IMR-90 (cell line): ENCODE data around the gene HNRNPH3. TPM values are rescaled to one million over a fixed set of nuclear protein-coding genes. Genes with fewer than 3 reads are reported as not detected.

Source experiments
- ATAC-seq: fragments of 200-7000 bp; cut with Tn5 transposase; 2 replicates; pipeline ENCODE4 v1.9.1; 2020; ENCODE audit warnings: low read depth, mild to moderate bottlenecking, moderate library complexity
- BruUV-seq: library from RNA; stranded (reverse); fragments of 400-500 nt; replicated peaks from 2 replicates; lab custom pipeline; 2021; lab: Mats Ljungman, UMichigan
- CTCF ChIA-PET: fragments of 300-600 bp; formaldehyde crosslinking; extraction: SDS; loops from one replicate; lab custom pipeline; 2021; ENCODE audit warnings: antibody characterized with exemption; lab: Yijun Ruan, JAX
- POLR2A ChIA-PET: fragments of 300-600 bp; sonication (Branson Sonifier 250); formaldehyde crosslinking; loops from one replicate; lab custom pipeline; 2022; ENCODE audit warnings: antibody characterized with exemption; ENCODE audit not compliant: unreplicated experiment; lab: Charles Lee
- DNase-seq: peaks from one replicate; pipeline ENCODE4 v3.0.0; 2013
- H2AFZ ChIP-seq: replicated peaks from 2 replicates; pipeline ENCODE3; 2013; ENCODE audit warnings: low read length, mild to moderate bottlenecking; ENCODE audit not compliant: poor library complexity
- H2AK5ac ChIP-seq: 2 replicates; pipeline ENCODE4 v1.6.1; 2013; ENCODE audit warnings: low read depth, low read length, inconsistent platforms
- H2AK9ac ChIP-seq: replicated peaks from 2 replicates; pipeline ENCODE3; 2013; ENCODE audit warnings: mild to moderate bottlenecking, low read depth, low read length, moderate library complexity; ENCODE audit not compliant: poor library complexity
- H2BK120ac ChIP-seq: 2 replicates; pipeline ENCODE4 v1.6.1; 2013; ENCODE audit warnings: low read depth, low read length, inconsistent platforms
- H2BK15ac ChIP-seq: 3 replicates; pipeline ENCODE4 v1.6.1; 2013; ENCODE audit warnings: low read depth, low read length, inconsistent platforms
- H2BK20ac ChIP-seq: 2 replicates; pipeline ENCODE4 v1.6.1; 2013; ENCODE audit warnings: low read depth, mild to moderate bottlenecking, inconsistent platforms, low read length, moderate library complexity
- H2BK5ac ChIP-seq: 2 replicates; pipeline ENCODE4 v1.6.1; 2013; ENCODE audit warnings: mild to moderate bottlenecking, low read depth, low read length, inconsistent platforms; ENCODE audit not compliant: poor library complexity, severe bottlenecking
- H3K14ac ChIP-seq: replicated peaks from 2 replicates; pipeline ENCODE4 v1.6.1; 2013; ENCODE audit warnings: low read depth, low read length, inconsistent platforms
- H3K18ac ChIP-seq: 2 replicates; pipeline ENCODE4 v1.6.1; 2013; ENCODE audit warnings: low read depth, low read length, control low read depth
- H3K23ac ChIP-seq: 2 replicates; pipeline ENCODE4 v1.6.1; 2013; ENCODE audit warnings: low read depth, low read length, inconsistent platforms
- H3K27ac ChIP-seq: 2 replicates; pipeline ENCODE4 v1.5.1; 2013; ENCODE audit warnings: mild to moderate bottlenecking, control low read depth, low read length; ENCODE audit not compliant: insufficient read depth
- H3K27me3 ChIP-seq: 2 replicates; pipeline ENCODE4 v1.6.1; 2013; ENCODE audit warnings: low read length; ENCODE audit not compliant: control insufficient read depth, insufficient read depth
- H3K36me3 ChIP-seq: 2 replicates; pipeline ENCODE4 v1.6.1; 2013; ENCODE audit warnings: low read length, mixed read lengths; ENCODE audit not compliant: control insufficient read depth, insufficient read depth
- H3K4ac ChIP-seq: 2 replicates; pipeline ENCODE4 v1.6.1; 2013; ENCODE audit warnings: low read depth, low read length, inconsistent platforms
- H3K4me1 ChIP-seq: 2 replicates; pipeline ENCODE4 v1.6.1; 2013; ENCODE audit warnings: low read length, mixed read lengths; ENCODE audit not compliant: control insufficient read depth, insufficient read depth
- H3K4me2 ChIP-seq: 2 replicates; pipeline ENCODE4 v1.6.1; 2013; ENCODE audit warnings: low read depth, mild to moderate bottlenecking, control low read depth, low read length, moderate library complexity
- H3K4me3 ChIP-seq: 2 replicates; pipeline ENCODE4 v1.5.1; 2013; ENCODE audit warnings: low read depth, mild to moderate bottlenecking, control low read depth, low read length, moderate library complexity; ENCODE audit not compliant: insufficient read depth
- H3K56ac ChIP-seq: 2 replicates; pipeline ENCODE4 v1.6.1; 2013; ENCODE audit warnings: low read length, inconsistent platforms; ENCODE audit not compliant: insufficient read depth; ENCODE audit errors: extremely low read depth
- H3K79me1 ChIP-seq, 2 experiments: 2 replicates each; pipeline ENCODE4 v1.6.1; 2013; ENCODE audit warnings: low read length in 2 of 2, inconsistent platforms in 1 of 2, low read depth in 1 of 2
- H3K9ac ChIP-seq: 2 replicates; pipeline ENCODE4 v1.6.1; 2013; ENCODE audit warnings: low read depth, low read length, control low read depth
- H3K9me1 ChIP-seq: 2 replicates; pipeline ENCODE4 v1.6.1; 2013; ENCODE audit warnings: low read length, inconsistent platforms; ENCODE audit not compliant: insufficient read depth
- H3K9me3 ChIP-seq: 2 replicates; pipeline ENCODE4 v1.6.1; 2013; ENCODE audit warnings: low read length; ENCODE audit not compliant: control insufficient read depth, insufficient read depth
- H4K20me1 ChIP-seq: 2 replicates; pipeline ENCODE4 v1.6.1; 2013; ENCODE audit warnings: low read length, inconsistent platforms; ENCODE audit not compliant: insufficient read depth
- H4K5ac ChIP-seq: 2 replicates; pipeline ENCODE4 v1.6.1; 2013; ENCODE audit warnings: mild to moderate bottlenecking, low read depth, low read length, control low read depth
- H4K8ac ChIP-seq, 2 experiments: 2 replicates each; pipeline ENCODE4 v1.6.1; 2013; ENCODE audit warnings: low read depth in 2 of 2, low read length in 2 of 2, control low read depth in 1 of 2, inconsistent platforms in 1 of 2
- H4K91ac ChIP-seq: 2 replicates; pipeline ENCODE4 v1.6.1; 2013; ENCODE audit warnings: low read depth, low read length, inconsistent platforms; ENCODE audit not compliant: insufficient read depth
- BHLHE40 ChIP-seq: fragments of 150-350 bp; IDR thresholded peaks from 2 replicates; pipeline ENCODE4 v1.6.1; 2016; ENCODE audit warnings: mild to moderate bottlenecking, low read depth, low read length
- CEBPB ChIP-seq: IDR thresholded peaks from 2 replicates; pipeline ENCODE4 v1.6.1; 2012; ENCODE audit warnings: low read depth, low read length, improper control_type of control experiment
- CHD1 ChIP-seq: IDR thresholded peaks from 2 replicates; pipeline ENCODE4 v1.6.1; 2012; ENCODE audit warnings: low read depth, low read length, improper control_type of control experiment
- CTCF ChIP-seq: conservative IDR thresholded peaks from 2 replicates; pipeline ENCODE4 v1.5.1; 2012; ENCODE audit warnings: mild to moderate bottlenecking, low read depth, low read length, improper control_type of control experiment
- FOS ChIP-seq: fragments of 150-350 bp; IDR thresholded peaks from 2 replicates; pipeline ENCODE4 v1.6.1; 2016; ENCODE audit warnings: low read depth, low read length
- MAFK ChIP-seq: IDR thresholded peaks from 2 replicates; pipeline ENCODE4 v1.6.1; 2012; ENCODE audit warnings: low read depth, low read length, improper control_type of control experiment
- MAZ ChIP-seq: IDR thresholded peaks from 2 replicates; pipeline ENCODE4 v1.6.1; 2012; ENCODE audit warnings: low read depth, mild to moderate bottlenecking, low read length, improper control_type of control experiment, moderate library complexity, borderline replicate concordance
- MXI1 ChIP-seq: IDR thresholded peaks from 2 replicates; pipeline ENCODE4 v1.6.1; 2012; ENCODE audit warnings: low read depth, mild to moderate bottlenecking, low read length, moderate library complexity, borderline replicate concordance
- NFE2L2 ChIP-seq: fragments of 150-350 bp; IDR thresholded peaks from 2 replicates; pipeline ENCODE4 v1.6.1; 2016; ENCODE audit warnings: low read depth, mild to moderate bottlenecking, low read length
- POLR2A ChIP-seq: IDR thresholded peaks from 2 replicates; pipeline ENCODE4 v1.6.1; 2012; ENCODE audit warnings: mild to moderate bottlenecking, low read depth, low read length
- RAD21 ChIP-seq: IDR thresholded peaks from 2 replicates; pipeline ENCODE4 v1.6.1; 2012; ENCODE audit warnings: low read length, improper control_type of control experiment
- RCOR1 ChIP-seq: IDR thresholded peaks from 2 replicates; pipeline ENCODE4 v1.6.1; 2012; ENCODE audit warnings: mild to moderate bottlenecking, low read length, improper control_type of control experiment; ENCODE audit not compliant: insufficient replicate concordance
- RFX5 ChIP-seq: IDR thresholded peaks from 2 replicates; pipeline ENCODE4 v1.8.0; 2012; ENCODE audit warnings: low read depth, mild to moderate bottlenecking, low read length, moderate library complexity
- SMC3 ChIP-seq: fragments of 150-350 bp; IDR thresholded peaks from 2 replicates; pipeline ENCODE4 v1.6.1; 2016; ENCODE audit warnings: low read depth, mild to moderate bottlenecking, antibody characterized with exemption, low read length, moderate library complexity
- WGBS, 2 experiments: methylation state at CpG; one replicate each; pipeline versions ENCODE4 v1.1.5 to v1.1.7; 2013; ENCODE audit warnings: missing lambda C conversion rate in 2 of 2; ENCODE audit not compliant: insufficient read length in 1 of 2; ENCODE audit errors: extremely low coverage in 2 of 2; 5-methylcytosine and 5-hydroxymethylcytosine counted together
- dilution Hi-C: fragments of 300-500 bp; cut with HindIII; formaldehyde crosslinking; loops from one replicate; pipeline ENCODE4 v1.14.3; 2018; ENCODE audit warnings: low sequenced_read_pairs; ENCODE audit not compliant: unreplicated experiment
- in situ Hi-C: fragments of 300-500 bp; cut with MboI; formaldehyde crosslinking; loops from 3 replicates; pipeline ENCODE4 v1.14.3; 2019; ENCODE audit warnings: low sequenced_read_pairs, inconsistent platforms, mixed read lengths
- intact Hi-C: fragments of 100-400 bp; cut with micrococcal nuclease; formaldehyde crosslinking; loops from 2 replicates; pipeline ENCODE4 v1.10.0; 2022
- polyA plus RNA-seq, 3 experiments: library from polyadenylated mRNA; depleted of rRNA; stranded (reverse); fragments of >200 nt; gene quantifications; 2 replicates each; pipeline ENCODE4 v1.2.3, GENCODE V29; 2012; ENCODE audit warnings: low replicate concordance in 1 of 3
- total RNA-seq: library from RNA; depleted of rRNA; stranded (reverse); fragments of >200 nt; gene quantifications from 2 replicates; pipeline ENCODE4 v1.2.3, GENCODE V29; 2012
- TF ChIP-seq, protein P1 (sequence below): fragments of 150-350 bp; IDR thresholded peaks from 2 replicates; pipeline ENCODE4 v1.6.1; 2016; ENCODE audit warnings: low read depth, mild to moderate bottlenecking, low read length, moderate library complexity, borderline replicate concordance
- TF ChIP-seq, protein P2 (sequence below): fragments of 150-350 bp; IDR thresholded peaks from 2 replicates; pipeline ENCODE4 v1.6.1; 2017; ENCODE audit warnings: mild to moderate bottlenecking, antibody characterized with exemption, low read length, low read depth

HNRNPH3 gene
- total and polyA plus RNA-seq, 2 of the 4 experiments (the other 2 are of a cell fraction) = 10.6 to 142 TPM

- no peak overlapping the region for H2BK15ac ChIP-seq
- H2BK20ac ChIP-seq = no peak overlapping the region
- peaks cover 27% of the 10 kb centered on the region for H3K36me3 ChIP-seq
- H3K9me1 ChIP-seq = no peaks in the 10 kb centered on the region
- no peak overlapping the region for H3K14ac ChIP-seq
- no peak overlapping the region for H4K91ac ChIP-seq
- no peak overlapping the region for H2AFZ ChIP-seq
- no peak overlapping the region for H2BK5ac ChIP-seq
- in situ Hi-C loops (no loop called here), dilution Hi-C loops (no loop called here), intact Hi-C loops (loop anchor here (10.0 kb wide), 1 partner anchor 396 kb away; no protein-coding TSS in a partner anchor)
- H4K8ac ChIP-seq = no peak overlapping the region
- ChIA-PET POLR2A (no interaction called here), CTCF (interaction anchor here (0.6 to 1.2 kb wide), 7 partner anchors 9 to 490 kb away, joined by 3 to 9 read pairs (median 3); no protein-coding TSS in a partner anchor)
- H3K27ac ChIP-seq = no peak overlapping the region
- H3K18ac ChIP-seq = no peak overlapping the region
- H3K9ac ChIP-seq = no peak overlapping the region
- DNase-seq (peak; percentile 65), ATAC-seq (peak; percentile 78)
- no peaks in the 10 kb centered on the region for H3K27me3 ChIP-seq
- H4K20me1 ChIP-seq = 0 out of 2 replicates have a peak, but pooled peaks cover 2% of the 10 kb centered on the region
- H3K79me1 ChIP-seq = peaks cover 0 to 6% of the 10 kb centered on the region in 2 experiments; a peak in 1 of 4 replicates
- no peak overlapping the region for H2AK5ac ChIP-seq
- no peak overlapping the region for H3K23ac ChIP-seq
- no peak overlapping the region for H4K5ac ChIP-seq
- no peaks in the 10 kb centered on the region for H3K4me1 ChIP-seq
- no peak overlapping the region for H3K56ac ChIP-seq
- H3K9me3 ChIP-seq = no peaks in the 10 kb centered on the region
- 17% methylated on average over 1 of the region's 2 CpGs; no CpG with 5 or more reads in 1 of the 2 experiments for WGBS, 2 experiments
- BruUV-seq = no TSS peak
- no peak overlapping the region for H2AK9ac ChIP-seq
- H3K4me2 ChIP-seq = no peak overlapping the region
- no peak overlapping the region for H2BK120ac ChIP-seq
- peak; percentile 57 for TF ChIP-seq RAD21
- no peak for TF ChIP-seq MAFK
- TF ChIP-seq CHD1 = no peak
- no peak for TF ChIP-seq BHLHE40
- no peak for TF ChIP-seq POLR2A
- TF ChIP-seq, protein P1, sequence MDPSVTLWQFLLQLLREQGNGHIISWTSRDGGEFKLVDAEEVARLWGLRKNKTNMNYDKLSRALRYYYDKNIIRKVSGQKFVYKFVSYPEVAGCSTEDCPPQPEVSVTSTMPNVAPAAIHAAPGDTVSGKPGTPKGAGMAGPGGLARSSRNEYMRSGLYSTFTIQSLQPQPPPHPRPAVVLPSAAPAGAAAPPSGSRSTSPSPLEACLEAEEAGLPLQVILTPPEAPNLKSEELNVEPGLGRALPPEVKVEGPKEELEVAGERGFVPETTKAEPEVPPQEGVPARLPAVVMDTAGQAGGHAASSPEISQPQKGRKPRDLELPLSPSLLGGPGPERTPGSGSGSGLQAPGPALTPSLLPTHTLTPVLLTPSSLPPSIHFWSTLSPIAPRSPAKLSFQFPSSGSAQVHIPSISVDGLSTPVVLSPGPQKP = no peak
- TF ChIP-seq FOS = no peak
- TF ChIP-seq MXI1 = no peak
- TF ChIP-seq RCOR1 = no peak
- TF ChIP-seq, protein P2, sequence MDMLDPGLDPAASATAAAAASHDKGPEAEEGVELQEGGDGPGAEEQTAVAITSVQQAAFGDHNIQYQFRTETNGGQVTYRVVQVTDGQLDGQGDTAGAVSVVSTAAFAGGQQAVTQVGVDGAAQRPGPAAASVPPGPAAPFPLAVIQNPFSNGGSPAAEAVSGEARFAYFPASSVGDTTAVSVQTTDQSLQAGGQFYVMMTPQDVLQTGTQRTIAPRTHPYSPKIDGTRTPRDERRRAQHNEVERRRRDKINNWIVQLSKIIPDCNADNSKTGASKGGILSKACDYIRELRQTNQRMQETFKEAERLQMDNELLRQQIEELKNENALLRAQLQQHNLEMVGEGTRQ = no peak
- peak; percentile 49 for TF ChIP-seq SMC3
- no peak for TF ChIP-seq MAZ
- no peak for TF ChIP-seq CEBPB
- TF ChIP-seq NFE2L2 = no peak
- TF ChIP-seq CTCF = peak; percentile 61
- TF ChIP-seq RFX5 = no peak
- no peak overlapping the region for H3K4ac ChIP-seq
- H3K4me3 ChIP-seq = no peak overlapping the region
Measured at GRCh38 chr10:68348265-68348741, 16.4 kb downstream of the HNRNPH3 start.
